Measurements from ENCODE around the gene NRF1.
"Not testable (repeated sequence)": the region's sequence is repeated elsewhere in the genome, so short reads cannot be mapped to it uniquely, and the experiment has no call there.

The NRF1 gene

DNA sequence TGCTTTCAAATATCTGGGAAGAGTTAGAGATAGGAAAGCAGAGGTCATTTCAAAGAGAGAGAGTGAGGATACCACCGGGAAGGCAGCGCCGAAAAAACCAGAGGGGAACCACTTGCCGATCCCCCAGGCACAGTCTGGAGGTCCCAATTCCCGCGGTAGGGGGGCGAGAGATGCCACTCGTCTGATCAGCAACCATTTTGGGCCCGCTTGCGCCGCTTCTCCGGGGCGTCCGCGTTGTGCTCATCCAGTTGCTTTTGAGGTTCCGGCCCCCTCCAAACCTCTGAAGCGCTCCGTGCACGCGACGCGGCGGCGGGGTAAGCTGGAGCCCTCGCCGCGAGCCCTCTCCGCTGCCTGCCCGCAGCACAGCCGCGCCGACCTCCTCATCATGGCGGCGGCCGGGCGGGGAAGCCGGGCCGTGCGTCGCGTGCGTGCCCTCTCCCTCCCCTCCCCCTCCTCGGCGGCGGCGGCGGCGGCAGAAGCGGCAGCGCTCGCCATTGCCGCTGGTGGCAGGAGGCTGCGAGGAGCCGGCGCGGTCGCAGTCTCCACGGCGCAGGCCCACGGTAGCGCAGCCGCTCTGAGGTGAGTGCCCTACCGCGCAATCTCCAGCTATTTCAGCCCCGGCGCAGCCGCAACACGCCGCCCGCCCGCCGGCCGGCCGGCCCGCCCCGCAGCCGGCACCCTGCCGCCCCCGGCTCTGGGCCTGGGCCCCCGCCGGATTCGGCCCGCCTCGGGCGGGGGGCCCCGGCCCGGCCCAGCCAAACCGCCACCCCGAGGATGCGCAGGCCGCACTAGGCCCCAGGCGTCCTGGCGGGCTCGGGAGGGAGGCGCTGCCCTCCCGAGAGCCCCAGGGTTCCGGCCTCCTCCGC lies at the start of gene NRF1:
TSS of gene NRF1 (plus strand) at position 475 of the 866 bp plus-strand sequence. CDS start 45,632 bp downstream, outside the sequence.
- peak; percentile 89 for DNase-seq

DNA sequence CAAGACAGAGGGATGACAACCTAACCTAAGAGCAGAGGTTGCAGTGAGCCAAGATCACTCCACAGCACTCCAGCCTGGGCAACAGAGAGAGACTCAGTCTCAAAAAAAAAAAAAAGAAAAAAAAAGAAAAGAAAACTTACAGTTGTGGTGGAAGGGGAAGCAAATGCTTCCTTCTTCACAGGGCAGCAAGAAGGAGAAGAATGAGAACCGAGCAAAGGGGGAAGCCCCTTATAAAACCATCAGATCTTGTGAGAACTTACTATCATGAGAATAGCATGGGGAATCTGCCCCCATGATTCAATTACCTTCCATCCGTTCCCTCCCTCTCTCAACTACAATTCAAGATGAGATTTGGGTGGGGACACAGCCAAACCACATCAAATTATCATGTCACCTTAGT lies 45.2 kb upstream of the NRF1 start:
- DNase-seq: not testable (repeated sequence)

DNA sequence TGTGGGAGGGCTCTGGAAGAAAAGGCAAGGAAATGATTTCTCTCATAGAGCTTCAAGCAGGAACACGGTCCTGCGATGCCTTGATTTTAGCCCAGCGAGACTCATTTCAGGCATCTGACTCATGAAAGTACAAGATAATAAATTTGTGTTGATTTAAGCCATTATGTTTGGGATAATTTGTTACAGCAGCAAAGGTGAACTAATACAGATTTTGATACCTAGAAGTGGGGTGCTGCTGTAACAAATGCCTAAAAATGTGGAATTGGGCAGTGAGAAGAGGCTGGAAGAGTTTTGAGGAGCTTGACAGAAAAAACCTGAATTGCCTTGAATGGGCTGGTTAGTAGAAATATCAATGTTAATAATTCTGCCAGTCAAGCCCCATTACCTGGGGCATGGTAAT lies 44.1 kb upstream of the NRF1 start:
- DNase-seq: no peak

DNA sequence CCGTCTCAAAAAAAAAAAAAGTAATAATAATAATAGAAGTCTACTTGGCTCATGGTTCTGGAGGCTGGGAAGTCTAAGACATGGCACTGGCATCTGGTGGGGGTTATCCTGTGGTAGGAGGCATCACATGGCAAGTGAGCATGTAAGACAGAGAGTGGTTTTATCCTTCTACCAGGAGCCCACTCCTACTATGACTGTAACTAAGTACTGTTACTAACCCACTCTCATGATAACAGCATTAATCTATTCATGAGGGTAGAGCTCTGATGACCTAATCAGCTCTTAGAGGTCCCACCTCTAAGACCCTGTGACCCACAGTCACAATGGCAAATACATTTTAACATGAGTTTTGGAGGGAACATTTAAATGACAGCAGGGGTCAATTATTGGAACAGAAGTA lies 43.3 kb upstream of the NRF1 start:
- no peak for DNase-seq

DNA sequence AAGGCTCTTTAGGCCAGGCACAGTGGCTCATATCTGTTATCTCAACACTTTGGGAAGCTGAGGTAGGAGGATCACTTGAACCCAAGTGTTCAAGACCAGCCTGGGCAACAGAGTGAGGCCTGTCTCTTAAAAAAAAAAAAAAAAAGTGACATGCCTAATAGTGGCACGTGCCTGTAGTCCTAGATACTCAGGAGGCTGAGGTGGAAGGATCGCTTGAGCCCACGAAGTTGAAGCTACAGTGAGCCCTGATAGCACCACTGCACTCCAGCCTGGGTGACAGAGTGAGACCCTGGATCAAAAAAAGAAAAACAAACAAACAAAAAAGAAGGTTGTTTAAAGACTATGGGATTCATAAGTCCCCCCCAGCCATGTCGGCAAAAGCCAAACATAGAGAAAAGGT lies 42.2 kb upstream of the NRF1 start:
- DNase-seq: no peak

DNA sequence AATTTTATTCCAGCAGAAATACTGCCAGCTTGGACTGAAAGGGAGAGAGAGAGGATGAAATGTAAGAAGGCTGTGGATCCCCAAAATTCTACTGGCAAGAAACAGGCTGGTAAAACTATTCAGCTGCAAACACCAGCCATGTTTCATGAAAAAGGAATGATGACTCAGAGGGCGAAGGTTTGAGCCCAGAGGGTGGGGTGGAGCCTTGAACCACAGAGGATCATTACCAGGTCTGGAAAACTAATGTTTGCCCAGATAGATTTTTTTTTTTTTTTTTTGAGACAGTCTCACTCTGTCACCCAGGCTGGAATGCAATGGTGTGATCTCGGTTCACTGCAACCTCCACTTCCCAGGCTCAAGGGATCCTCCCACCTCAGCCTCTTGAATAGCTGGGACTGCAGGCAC lies 41.7 kb upstream of the NRF1 start:
- no peak for DNase-seq

DNA sequence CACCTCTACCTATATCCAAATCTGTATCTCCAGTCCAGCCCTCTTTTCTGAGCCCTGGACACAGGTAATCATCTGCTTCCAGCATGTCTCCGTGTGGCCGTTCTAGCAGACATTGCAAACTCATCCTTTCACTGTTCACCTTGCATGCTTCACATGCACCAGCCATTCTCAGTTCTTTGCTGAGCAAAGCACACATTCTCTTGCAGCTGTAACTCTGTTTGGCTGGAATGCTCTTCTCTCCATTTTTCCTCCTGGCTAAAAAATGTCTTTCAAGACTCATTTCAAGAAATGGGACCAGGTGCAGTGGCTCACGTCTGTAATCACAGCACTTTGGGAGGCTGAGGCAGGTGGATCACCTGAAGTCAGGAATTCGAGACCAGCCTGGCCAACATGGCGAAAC lies 40.3 kb upstream of the NRF1 start:
- no peak for DNase-seq

DNA sequence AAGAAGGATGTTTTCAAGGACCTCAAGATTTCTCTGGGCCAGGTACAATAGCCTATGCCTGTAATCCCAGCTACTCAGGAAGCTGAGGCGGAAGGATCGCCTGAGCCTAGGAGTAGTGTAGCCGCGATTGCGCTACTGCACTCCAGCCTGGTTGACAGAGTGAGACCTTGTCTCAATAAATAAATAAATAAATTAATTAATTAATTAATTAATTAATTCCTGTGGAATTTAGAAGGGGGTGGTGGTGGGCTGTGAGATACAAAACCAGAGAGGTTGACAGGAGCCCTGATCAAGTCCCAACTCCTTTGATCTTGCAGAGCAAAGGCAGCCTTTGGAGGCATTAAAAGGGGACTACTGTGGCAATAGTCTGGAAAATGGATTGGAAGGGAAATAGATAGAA lies 39.3 kb upstream of the NRF1 start:
- no peak for DNase-seq

DNA sequence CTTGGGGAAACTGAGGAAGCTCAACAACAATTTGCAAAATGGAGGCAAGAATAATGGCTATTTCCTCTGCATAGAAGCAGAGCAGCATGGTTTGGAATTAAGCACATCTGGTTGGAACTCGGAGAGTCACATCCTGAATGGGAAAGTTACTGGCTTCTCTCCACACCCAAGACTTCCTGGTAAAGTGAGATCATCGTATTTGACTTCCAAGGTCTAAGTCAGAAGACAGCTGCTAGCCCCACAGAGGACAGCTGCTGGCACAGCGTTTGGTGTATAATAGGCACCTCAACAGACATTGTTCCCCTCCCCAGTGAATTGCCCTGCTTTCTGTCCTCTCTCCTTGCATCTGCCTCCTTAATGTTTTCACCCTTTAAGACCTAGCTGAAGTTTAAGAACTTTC lies 37.0 kb upstream of the NRF1 start:
- no peak for DNase-seq

DNA sequence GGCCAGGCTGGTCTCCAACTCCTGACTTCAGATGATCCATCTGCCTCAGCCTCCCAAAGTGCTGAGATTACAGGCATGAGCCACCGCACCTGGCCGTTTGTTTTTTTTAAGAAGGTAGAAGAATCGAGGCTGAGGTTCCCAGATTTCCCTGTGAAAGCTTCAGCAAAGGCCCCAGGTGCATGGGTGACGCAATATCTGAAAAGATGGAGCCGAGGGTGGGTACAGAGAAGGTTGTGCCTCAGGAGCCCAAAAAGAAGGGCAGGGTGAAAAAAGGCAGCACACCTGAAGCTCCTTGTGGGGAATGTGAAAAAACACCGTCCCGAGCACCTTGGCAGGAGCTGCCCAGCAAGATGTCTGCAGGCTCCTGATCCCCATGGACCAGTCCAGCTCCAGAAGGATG lies 35.8 kb upstream of the NRF1 start:
- DNase-seq: no peak

DNA sequence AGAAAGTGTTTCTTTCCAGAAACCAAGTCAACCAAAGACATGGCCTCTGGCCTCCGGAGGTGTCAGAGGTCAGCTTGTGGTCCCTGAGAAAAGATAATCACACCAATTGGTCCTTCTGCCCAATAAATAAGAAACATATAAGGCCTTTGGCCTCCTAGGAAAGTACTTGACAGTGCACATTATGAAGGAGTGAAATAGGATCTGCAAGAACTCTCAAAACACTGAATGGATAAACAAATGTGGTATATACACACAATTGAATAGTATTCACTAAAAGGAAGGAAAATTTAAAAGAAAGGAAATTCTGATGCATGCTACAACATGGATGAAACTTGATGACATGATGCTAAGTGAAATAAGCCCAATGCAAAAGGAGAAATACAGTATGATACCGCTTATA lies 35.4 kb upstream of the NRF1 start:
- DNase-seq: no peak

DNA sequence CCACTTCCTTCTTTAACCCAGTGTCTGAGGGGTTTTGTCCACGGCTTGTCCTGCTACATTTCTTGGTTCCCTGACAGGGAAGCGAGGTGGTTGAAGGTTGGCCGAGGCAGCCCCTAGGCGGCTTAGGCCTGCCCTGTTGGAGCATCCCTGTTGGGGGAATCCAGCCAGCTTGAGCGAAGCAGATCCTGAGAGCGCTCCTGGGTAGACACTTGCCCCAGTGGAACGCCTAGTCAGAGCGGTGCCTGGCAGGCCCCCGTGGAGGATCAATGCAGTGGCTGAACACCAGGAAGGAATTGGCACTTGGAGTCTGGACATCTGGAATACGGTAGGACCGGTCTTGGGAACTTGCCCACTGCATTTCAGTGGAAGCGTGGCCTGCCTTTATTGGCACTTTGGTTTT lies 32.7 kb upstream of the NRF1 start:
- no peak for DNase-seq

DNA sequence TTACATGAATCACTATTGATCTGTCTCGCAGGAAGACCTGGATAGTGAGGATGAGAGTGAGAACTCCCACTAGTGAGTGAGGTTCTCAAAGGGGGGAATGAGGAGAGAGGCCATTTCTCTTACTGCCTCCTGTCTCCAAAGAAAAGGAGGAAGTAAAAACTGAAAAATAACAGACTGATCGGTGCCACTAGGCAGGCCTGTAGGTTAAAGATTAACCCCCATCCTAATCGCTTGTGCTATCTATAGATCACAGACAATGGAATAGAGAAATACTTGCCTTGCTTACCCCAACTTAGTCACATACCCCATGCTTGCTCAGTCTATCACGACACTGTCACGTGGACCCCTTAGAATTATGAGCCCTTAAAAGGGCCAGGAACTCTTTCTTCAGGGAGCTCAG lies 25.3 kb upstream of the NRF1 start:
- DNase-seq: not testable (repeated sequence)

DNA sequence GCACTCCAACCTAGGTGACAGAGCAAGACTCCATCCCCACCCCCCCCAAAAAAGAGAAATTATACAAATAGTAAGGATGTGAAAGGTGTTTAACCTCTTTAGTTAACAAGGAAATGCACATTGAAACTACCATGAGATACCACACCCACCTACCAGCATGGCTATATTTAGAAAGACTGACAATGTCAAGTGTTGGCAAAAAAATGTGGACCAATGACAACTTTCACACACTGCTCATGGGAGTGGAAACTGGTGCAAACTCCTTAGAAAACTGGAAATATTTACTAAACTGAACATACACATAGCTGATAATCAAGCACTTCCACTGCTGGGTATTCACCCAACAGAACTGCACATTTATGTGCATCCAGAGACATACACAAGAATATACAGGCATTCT lies 23.3 kb upstream of the NRF1 start:
- DNase-seq: no peak

DNA sequence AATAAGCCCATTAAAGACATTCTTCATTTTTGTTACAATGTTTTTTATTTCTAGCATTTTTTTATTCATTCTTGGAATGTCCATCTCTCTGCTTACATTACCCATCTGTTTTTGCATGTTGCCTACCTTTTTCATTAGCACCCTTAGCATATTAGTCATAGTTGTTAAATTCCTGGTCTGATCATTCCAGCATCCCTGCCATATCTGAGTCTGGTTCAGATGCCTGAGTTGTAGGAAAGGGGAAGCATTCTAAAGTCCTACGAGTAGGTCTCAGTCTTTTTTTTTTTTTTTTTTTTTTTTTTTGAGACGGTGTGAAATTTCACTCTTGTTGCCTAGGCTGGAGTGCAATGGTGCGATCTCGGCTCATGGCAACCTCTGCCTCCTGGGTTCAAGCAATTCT lies 19.7 kb upstream of the NRF1 start:
- DNase-seq: no peak

DNA sequence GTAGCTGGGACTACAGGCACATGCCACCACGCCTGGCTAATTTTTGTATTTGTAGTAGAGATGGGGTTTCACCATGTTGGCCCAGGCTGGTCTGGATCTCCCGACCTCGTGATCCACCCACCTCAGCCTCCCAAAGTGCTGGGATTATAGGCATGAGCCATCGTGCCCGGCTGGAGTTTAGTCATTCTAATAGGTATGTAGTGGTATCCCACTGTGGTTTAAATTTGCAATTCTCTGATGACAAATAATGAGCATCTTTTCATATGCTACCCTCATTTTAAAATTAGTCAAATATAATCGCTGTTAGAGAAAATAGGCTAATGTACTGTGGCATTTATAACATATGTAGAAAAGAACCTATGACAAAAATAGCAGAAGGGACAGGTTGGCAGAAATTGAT lies 15.1 kb upstream of the NRF1 start:
- not testable (repeated sequence) for DNase-seq

DNA sequence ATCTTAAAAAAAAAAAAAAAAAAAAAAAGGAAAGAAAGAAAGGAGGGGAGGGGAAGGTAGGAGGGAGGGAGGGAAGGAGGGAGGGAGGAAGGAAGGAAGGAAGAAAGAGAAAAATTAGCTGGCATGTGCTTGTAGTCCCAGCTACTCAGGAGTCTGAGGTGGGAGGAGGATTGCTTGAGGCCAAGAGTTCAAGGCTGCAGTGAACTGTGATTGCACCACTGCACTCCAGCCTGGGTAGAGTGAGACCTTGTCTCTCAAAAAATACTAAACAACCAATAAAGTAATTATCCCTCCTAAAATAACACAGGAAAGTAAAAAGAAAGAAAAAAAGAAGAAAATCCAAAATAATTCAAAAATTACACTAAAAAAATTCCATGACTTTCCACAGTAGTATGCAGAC lies 13.8 kb upstream of the NRF1 start:
- DNase-seq: no peak

DNA sequence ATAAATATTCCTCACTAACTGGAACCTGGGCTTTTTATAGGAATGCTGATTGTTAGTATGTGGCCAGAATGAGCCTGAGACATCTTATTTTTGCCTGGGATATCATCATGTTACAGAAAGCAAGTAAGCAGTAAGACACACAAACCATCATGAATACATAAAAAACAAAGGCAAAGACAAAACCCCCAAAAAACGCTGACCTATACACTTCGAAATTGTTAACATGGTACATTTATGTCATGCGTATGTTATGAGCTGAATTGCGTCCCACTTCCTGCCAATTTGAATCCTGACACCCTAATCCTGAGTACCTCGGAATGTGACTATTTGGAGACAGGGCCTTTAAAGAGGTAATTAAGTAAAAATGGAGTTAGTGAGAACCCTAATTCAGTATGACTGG lies 12.3 kb upstream of the NRF1 start:
- no peak for DNase-seq

DNA sequence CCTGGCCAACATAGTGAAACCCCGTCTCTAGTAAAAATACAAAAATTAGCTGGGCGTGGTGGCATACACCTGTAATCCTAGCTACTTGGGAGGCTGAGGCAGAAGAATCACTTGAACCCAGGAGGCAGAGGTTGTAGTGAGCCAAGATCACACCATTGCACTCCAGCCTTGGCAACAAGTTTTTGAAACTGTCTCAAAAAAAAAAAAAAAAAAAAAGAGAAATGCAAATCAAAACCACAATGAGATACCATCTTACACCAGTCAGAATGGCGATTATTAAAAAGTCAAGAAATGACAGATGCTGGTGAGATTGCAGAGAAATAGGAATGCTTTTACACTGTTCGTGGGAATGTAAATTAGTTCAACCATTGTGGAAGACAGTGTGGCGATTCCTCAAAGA lies 7.9 kb upstream of the NRF1 start:
- DNase-seq: not testable (repeated sequence)

DNA sequence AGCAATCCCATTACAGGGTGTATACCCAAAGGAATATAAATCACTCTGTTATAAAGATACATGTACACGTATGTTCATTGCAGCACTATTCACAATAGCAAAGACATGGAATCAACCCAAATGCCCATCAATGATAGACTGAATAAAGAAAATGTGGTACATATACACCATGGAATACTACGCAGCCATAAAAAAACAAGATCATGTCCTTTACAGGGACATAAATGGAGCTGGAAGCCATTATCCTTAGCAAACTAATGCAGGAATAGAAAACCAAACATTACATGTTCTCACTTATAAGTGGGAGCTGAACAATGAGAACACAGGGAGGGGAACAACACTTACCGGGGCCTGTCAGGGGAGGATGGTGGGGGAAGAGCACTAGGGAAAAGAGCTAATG lies 7.5 kb upstream of the NRF1 start:
- not testable (repeated sequence) for DNase-seq

DNA sequence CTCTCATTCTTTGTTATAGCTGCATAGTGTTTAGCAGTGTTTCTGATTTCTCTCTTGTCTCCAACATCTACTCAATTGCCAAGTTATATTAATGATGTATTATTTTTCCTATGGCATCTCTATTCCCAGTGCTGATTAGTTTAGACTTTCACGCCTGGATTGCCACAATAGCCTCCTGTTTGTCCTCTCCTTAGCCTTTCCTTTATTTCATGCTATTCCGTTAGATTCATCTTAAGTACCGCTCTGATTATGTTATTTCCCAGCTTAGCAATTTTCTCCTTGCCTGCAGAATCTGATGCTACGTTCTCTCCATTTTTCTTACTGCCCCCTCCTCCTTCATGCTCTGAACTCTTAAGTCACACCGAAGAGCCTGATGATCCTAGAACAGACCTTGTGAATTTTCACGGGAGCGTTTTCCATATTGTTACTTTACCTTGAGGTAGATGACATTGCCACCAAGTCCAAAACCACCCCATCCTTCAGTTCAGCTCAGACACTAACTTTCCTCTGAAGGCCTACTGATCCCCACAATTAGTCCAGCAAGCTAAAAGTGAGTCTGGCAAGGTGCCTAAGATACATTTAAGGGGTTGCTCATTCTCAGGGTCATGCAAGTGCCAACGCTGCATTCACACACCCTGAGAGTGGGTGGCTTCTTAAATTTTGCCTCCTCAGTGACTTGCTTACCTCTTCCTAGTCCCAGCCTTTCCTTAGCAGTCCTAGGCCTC lies 6.6 kb upstream of the NRF1 start:
- DNase-seq: no peak

DNA sequence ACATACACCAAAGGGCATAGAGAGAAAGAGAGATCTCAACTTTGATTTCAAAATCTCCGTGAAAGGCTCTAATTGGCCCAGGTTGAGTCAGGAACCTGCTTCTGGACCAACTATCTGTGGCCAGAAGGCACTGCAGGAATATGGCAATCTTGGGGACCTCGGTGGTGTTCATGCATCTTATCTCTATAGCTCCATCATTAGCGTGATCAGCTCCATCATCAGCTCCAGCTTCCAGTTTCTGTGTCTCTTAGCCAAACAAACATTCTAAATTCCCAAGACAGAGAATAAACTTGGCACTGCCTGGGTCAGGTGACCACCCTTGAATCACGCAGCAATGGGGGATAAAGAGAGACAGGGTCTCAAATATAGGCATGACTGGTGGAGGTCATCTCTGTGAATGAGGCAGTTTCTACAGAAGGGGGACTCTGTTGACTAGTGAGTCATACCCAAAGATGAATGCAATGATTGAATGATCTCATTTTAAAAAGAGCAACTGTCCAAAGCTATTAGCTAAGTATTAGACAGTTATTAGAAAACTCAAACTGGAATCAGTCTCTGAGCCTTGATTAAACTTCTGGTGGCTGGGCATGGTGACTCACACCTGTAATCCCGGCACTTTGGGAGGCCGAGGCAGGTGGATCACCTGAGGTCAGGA lies 5.4 kb upstream of the NRF1 start:
- no peak for DNase-seq

DNA sequence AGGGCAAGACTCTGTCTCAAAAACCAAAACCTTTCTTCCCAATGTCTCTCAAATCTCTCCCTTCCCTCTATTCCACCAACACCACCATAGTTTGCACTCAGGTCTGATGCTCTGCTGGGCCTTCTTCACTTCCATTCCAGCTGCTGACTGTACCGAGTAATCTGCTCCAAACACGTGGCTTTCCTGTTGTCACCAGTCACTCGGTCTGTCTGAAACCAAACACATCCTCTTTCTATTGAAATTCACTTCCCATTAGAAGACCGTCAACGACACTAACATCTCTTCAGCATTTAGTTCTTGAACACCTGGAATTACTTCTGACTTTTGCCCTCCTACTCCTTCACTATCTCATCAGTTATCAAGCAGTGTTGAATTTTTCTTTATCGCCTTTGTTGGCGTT lies 4.7 kb upstream of the NRF1 start:
- DNase-seq: peak; percentile 15

Measured in CD4-positive, alpha-beta T cell treated with Interleukin-4 for 4 hours (primary cell).